ENCODE results near the gene EARS2.
"Not testable (repeated sequence)": the region's sequence is repeated elsewhere in the genome, so short reads cannot be mapped to it uniquely, and the experiment has no call there.

The EARS2 gene

GRCh38 chr16:23504453-23505179, 52.5 kb downstream of the EARS2 start:
- DNase-seq: peak; percentile 50

- peak; percentile 43 for DNase-seq
Measured at GRCh38 chr16:23504076-23504452, 53.1 kb downstream of the EARS2 start.

GRCh38 chr16:23502466-23502865, 54.7 kb downstream of the EARS2 start:
- DNase-seq: no peak

- DNase-seq: no peak
Measured at GRCh38 chr16:23501291-23501690, 55.9 kb downstream of the EARS2 start.

- DNase-seq: no peak
Measured at GRCh38 chr16:23500862-23501225, 56.3 kb downstream of the EARS2 start.

- DNase-seq: no peak
Measured at GRCh38 chr16:23500212-23500861, 56.8 kb downstream of the EARS2 start.

- DNase-seq: no peak
Measured at GRCh38 chr16:23499801-23500200, 57.3 kb downstream of the EARS2 start.

- DNase-seq: no peak
Measured at GRCh38 chr16:23498863-23499262, 58.3 kb downstream of the EARS2 start.

GRCh38 chr16:23497543-23497868, 59.6 kb downstream of the EARS2 start:
- DNase-seq: no peak

GRCh38 chr16:23496821-23497542, 60.2 kb downstream of the EARS2 start:
- no peak for DNase-seq

- no peak for DNase-seq
Measured at GRCh38 chr16:23495671-23496070, 61.5 kb downstream of the EARS2 start.

GRCh38 chr16:23494188-23494587, 63.0 kb downstream of the EARS2 start:
- no peak for DNase-seq

- DNase-seq: no peak
Measured at GRCh38 chr16:23491490-23492391, 65.4 kb downstream of the EARS2 start.

GRCh38 chr16:23486480-23486879, 70.7 kb downstream of the EARS2 start:
- DNase-seq: no peak

GRCh38 chr16:23485841-23486240, 71.3 kb downstream of the EARS2 start:
- DNase-seq: no peak

GRCh38 chr16:23485257-23485614, 71.9 kb downstream of the EARS2 start:
- DNase-seq: no peak

GRCh38 chr16:23484510-23485256, 72.5 kb downstream of the EARS2 start:
- DNase-seq: no peak

GRCh38 chr16:23483492-23483891, 73.7 kb downstream of the EARS2 start:
- DNase-seq: not testable (repeated sequence)

GRCh38 chr16:23482778-23483177, 74.4 kb downstream of the EARS2 start:
- DNase-seq: no peak

GRCh38 chr16:23480257-23480656, 76.9 kb downstream of the EARS2 start:
- DNase-seq: no peak

- no peak for DNase-seq
Measured at GRCh38 chr16:23479138-23479537, 78.0 kb downstream of the EARS2 start.

GRCh38 chr16:23478566-23478965, 78.6 kb downstream of the EARS2 start:
- DNase-seq: no peak

- DNase-seq: no peak
Measured at GRCh38 chr16:23476289-23476688, 80.9 kb downstream of the EARS2 start.
